Sigmoid colon (tissue), 4 donors: Measurements from ENCODE around the gene CST9.

Source experiments
- CTCF ChIP-seq, 4 experiments: fragments of 450-650 bp in 3 of 4; fragments of 200-600 bp in 1 of 4; IDR thresholded peaks; one replicate each; pipeline ENCODE4 v1.5.1; 2016 to 2019; ENCODE audit warnings: antibody characterized with exemption in 4 of 4, mild to moderate bottlenecking in 3 of 4, moderate library complexity in 2 of 4
- POLR2A ChIP-seq, 2 donors: fragments of 450-650 bp; IDR thresholded peaks; one replicate each; pipeline ENCODE4 v1.6.1; 2016; ENCODE audit warnings: antibody characterized with exemption in 2 of 2, mild to moderate bottlenecking in 2 of 2, moderate library complexity in 2 of 2
- POLR2AphosphoS5 ChIP-seq, 4 donors: sonication (generic); formaldehyde crosslinking; IDR thresholded peaks; one replicate each; pipeline ENCODE4 v1.6.1; 2017; ENCODE audit warnings: antibody characterized with exemption in 4 of 4

DNA sequence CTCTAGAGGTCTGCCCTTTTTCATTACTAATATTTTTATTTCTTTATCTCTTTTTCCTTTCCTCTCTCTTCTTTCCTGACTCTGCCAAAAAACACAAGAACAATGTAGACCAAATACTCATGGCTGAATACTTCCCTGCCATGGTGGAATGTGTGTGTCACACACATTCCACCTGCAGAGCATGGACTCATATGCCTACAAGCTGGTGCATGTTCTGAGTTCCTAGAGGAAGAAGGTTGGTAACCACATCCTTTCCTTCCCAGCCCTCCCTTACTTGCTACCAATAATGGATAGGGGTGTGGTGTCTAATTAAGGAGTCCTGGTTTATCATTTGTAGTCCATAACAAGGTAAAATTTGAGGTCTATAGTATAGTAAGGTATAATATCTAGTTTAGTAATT, 22.2 kb downstream of the CST9 start:
- TF ChIP-seq POLR2A (IDR thresholded peaks at IDR 0.05) (no peak), CTCF (IDR thresholded peaks at IDR 0.05) (no peak), POLR2AphosphoS5 (IDR thresholded peaks at IDR 0.05) (no peak)
